OCI-LY3 (cell line): ENCODE results near the gene CAMK2D.

Experiments used
- CTCF ChIP-seq: fragments of 200-600, 300-600 bp; sonication (generic); IDR thresholded peaks from 2 replicates; pipeline ENCODE4 v1.5.1; 2014; ENCODE audit warnings: antibody characterized with exemption, low read length, low read depth
- EZH2phosphoT487 ChIP-seq: fragments of 200-600 bp; shearing (Covaris generic); IDR thresholded peaks from 2 replicates; pipeline ENCODE4 v1.6.1; 2018; ENCODE audit warnings: antibody characterized with exemption, mixed run types, low read depth

- TF ChIP-seq CTCF = no peak
- no peak for TF ChIP-seq EZH2phosphoT487
These were observed 167.3 kb downstream of the CAMK2D start for GRCh38 chr4:113594231-113594556.
